HG02642 (cell line): ENCODE measurements around the gene SKAP2.

Source experiments
- ATAC-seq: cut with Tn5 transposase; IDR thresholded peaks from one replicate; pipeline ENCODE4 v1.9.1; 2021; ENCODE audit warnings: mild to moderate bottlenecking; ENCODE audit not compliant: unreplicated experiment, poor library complexity

The SKAP2 gene, protein sequence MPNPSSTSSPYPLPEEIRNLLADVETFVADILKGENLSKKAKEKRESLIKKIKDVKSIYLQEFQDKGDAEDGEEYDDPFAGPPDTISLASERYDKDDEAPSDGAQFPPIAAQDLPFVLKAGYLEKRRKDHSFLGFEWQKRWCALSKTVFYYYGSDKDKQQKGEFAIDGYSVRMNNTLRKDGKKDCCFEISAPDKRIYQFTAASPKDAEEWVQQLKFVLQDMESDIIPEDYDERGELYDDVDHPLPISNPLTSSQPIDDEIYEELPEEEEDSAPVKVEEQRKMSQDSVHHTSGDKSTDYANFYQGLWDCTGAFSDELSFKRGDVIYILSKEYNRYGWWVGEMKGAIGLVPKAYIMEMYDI

DNA sequence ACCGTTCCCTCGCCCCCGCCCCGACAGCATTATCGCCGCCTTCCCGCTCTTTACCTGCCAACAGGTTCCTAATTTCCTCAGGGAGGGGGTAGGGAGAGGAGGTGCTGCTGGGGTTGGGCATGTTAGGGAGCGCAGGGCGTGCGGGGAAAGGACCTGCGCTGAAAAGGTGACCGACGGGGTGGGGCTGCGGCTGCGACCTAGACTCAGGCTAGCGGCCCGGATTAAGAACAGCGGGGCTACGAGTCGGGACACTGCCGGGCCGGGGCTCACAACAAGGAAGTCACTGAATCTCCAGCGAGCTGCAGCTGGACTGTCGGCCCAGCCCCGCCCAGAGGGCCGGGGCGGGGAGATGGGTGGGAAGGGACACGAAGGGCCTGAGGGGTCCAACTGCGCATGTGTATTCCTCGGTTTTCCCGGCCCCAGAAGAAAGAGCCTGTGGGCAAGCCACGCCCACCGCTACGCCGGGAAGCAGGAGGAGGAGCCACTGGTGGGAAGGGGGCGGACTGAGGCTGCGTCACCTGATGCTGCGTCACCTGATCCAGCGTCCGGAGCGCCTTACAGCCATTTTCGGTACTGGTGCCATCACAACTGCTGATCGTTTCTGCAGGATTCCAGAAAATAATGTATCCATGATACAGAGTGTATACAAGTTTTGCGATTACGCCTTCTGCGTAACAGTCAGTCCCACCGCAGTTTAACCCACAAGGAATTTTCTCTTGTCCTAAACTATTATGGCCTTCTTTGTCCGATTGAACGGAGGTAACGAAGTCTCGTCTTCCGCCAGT lies at the start of gene SKAP2:
Gene SKAP2 (minus strand): TSS at position 282 of the 785 bp plus-strand sequence. CDS start 161 bp downstream, at position 121.
- ATAC-seq, result peak; percentile 95

DNA sequence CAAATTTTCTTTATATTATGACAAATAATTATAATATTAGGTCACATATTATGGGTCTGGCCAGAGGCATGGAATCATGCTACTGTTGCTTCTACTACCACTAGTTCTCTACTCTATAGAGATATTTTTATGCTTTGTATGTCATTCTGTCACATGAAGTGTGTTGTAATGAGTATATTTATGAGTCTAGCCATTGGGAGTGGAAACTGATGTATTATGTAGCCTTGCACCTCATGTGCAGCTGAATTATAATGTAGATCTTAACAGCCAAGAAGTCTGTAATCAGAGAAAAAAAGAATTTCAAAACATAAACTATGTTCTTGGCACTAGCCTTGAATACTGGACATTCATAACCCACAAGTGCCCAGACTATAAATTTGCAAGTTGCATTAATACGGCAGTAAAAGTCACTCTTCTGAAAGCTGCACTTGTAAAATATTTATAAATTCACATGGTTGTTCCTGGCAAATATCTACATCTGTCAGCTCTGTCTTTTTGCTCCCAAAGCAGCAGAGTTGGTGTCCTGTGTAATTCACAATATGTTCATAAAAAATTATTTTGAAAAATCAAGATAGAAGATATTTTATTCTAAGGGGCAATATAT lies 48.6 kb upstream of the SKAP2 start:
- ATAC-seq, result no peak

DNA sequence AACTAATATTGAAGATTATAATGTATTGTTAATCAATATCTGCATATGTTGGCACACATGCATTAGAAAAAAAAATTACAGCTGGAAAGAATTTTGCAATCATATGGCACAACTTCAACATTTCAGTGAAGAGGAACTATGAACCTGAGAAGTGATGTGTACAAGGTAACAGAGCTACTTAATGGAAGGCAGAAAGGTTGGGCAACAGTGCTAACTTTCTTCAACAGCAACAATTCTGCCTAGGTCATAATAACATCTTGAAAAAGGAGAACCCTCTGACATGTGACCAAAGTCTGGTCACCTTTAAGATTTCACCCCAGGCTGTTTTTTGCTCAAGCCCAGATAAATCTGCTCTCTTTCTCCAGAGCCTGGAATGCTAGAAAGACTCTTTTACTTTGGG lies 47.9 kb upstream of the SKAP2 start:
- ATAC-seq, result no peak

DNA sequence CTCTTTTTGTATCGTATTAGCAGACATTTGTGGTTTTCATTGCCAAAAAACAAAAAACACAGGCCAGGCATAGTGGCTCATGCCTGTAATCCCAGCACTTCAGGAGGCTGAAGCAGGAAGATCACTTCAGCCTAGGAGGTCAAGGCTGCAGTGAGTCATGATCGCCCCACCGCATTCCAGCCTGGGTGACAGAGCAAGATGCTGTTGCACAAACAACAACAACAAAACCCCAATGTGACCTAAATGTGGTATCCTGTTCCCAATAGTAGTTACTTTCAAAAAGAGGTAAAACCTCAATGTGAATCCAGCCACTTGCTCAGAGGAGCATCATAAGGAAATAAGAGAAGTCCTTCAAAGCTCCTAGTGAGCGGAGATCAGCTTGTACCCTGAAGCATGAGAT lies 45.8 kb upstream of the SKAP2 start:
- ATAC-seq, result no peak

DNA sequence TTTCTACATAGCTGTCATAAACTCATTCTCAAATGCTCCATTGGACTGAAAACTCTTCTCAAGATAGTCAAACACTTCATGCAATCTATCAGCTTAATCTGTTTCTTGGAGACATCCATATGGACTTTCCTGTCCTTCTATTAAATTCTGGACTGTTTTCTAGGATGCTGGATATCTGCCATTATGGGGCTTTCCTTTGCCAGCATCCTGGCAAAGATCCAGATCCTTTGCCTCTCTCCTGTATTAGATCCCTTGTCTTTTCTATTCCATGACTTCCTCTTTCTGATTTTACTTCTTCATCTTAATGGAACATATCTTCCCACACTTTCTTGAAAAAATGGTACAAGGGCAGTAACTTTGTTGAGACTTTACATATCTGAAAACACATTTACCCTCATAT lies 35.9 kb upstream of the SKAP2 start:
- ATAC-seq, result no peak

DNA sequence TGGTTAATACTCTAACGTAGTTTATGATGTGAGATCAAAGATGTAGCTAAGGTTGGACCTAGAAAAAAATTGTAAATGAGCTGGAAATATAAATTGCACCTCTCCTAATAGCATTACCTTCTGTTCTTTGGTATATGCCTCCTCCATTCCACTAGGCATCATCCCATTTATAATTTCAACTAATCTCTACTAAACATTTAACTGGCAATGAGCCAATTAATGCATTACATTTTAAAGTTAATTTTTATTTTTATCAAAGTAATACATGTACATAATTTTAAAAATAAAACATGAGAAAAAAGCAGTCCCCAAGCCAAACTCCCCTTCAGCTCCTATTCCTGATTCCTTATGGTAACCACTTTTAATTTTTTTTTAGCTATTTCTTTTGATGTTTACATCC lies 35.1 kb upstream of the SKAP2 start:
- no peak for ATAC-seq

DNA sequence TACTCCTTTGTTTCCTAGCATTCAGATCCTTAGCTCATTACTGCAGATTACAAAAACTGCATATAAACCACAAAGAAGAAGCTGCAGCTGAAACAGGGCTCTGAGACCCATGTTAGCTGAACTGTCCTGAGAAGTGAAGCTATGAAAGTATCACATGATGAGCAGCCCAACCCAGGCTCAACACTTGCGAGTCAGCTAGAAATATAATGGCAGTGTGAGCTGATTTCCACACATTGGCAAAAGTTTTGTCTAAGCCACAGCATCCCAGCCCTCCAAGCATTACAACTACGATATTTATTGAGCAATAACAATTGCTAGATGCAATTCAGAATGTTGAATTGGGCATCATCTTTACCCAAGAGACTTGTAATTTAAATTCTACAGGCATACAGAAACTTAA lies 34.5 kb upstream of the SKAP2 start:
- no peak for ATAC-seq

DNA sequence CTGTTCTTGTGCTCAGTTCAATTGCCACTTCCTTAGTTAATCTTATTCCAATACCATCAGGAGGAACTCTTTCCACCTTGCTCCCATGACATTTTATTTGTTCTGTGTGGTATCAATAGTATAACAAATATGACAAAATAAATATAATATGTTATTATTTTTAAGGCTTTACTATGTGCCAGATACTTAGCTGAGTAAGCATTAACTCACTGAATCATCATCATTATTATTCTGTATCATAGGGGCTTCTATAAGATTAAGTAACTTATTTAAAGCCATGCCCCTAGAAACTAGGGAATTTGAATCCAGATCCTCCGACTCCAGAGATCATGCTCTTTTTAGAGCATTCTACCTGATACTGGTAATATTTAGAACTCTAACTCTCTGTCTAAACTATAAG lies 33.5 kb upstream of the SKAP2 start:
- ATAC-seq, result no peak

DNA sequence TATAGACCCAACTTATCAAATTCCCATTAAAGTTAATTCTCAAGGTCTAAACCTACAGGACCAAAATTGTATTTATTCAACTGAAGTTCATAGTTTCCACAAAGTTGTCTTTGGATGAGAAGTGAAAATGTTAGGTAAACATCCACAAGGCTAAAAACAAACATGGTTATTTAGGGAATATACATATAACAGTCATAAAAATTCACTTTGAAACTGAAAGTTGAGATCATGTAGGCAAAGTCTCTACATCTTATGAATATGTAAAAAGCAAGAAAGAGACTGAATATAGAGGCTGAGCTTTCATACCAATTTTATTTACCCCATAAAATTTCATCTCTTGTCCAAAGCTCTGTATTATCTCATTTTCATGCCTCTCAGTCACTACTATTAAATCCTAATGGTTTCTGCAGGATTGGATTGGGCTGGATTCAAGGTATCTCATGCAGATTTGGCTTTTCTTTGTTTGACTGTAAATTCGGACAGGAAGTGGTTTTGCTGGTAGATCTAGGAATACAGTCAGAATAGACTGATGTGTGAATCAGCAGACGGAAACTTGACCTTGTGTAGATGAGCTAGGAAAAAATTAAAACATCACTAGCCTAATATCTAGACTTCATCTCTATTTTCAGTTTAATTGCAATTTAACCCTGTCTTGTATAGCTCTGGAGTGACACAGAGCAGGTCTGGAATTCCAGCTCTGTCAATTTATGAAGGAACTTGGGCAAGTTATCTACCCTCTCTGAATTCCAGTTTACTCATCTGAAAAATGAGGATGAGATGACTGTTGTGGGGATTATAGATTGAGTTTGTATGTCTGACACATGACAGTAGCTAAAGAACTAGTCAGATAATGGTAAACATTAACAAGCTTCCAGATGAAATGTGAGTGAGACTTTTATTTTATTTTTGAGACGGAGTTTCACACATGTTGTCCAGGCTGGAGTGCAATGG lies 27.3 kb upstream of the SKAP2 start:
- ATAC-seq, result peak; percentile 43

DNA sequence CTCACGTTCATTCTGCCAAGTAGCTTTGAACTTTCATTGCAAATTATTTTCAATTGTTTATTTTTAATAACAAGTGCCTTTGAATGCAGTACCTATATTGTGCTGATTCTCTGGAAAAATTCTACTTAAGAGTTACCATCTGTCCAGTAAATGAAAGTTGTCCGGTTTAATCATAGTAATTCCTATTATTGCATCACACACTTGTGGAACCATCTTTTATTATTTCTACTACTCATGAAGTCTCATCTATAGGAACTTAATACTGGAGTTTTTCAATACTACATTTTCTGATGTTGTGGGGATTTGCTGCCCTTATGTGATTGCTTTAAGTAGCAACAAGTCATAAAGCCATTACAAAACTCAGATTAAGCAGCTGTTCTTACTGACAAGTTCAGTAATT lies 16.5 kb upstream of the SKAP2 start:
- no peak for ATAC-seq

DNA sequence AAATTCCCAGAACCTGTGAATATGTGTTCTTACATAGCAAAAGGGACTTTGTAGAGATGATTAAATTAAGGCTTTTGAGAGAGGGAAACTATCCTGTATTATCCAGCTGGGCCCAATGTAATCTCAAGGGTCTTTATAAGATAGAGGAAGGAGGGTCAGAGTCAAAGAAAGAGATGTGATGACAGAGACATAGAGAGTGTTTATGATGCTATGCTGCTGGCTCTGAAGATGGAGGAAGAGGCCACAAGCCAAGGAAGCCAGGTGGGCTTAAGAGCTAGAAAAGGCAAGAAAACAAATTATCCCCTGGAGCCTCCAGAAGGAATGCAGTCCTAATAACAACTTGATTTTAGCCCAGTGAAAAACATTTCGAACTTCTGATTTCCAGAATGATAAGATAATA lies 15.3 kb upstream of the SKAP2 start:
- ATAC-seq, result no peak

DNA sequence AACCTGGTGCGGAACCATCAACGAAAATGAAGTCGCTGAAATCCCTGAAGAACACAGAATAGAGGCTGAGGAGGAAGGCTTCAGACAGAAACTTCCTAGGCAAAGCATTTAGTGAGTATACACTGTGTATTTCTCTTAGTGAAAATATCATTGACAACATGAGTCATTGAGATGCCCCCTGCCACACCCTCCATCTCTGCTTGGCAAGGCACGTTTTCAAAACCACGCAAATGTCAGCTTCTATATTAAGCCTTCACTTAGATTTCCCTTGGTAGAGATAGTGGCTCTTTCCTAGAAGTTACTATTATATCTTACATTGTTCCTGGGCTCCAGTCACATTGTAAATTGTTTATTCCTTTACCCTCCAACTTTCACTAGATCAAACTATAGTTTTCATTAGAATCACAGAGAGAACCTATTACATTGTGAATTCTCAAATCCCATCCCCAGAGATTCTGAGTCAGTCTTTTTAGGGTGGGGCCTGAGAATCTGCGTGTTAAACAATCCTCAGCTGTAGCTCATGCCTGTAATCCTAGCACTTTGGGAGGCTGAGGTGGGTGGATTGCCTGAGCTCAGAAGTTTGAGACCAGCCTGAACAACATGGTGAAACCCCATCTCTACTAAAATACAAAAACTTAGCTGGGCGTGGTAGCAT lies 4.6 kb upstream of the SKAP2 start:
- no peak for ATAC-seq

DNA sequence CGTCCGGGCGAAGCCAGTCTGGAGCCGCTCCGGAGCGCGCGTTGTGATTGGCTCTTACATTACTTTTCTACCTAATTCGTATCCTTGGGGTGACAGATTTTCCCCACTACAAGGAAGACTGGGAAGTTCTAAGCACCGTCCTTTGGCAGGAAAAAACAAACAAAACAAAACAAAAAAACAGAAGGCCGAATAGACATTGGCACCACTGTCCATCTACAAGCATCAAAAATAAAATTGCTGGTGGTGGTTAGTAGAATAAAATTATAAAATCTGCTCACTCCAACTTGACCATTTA lies 651 bp upstream of the SKAP2 start:
- ATAC-seq, result peak; percentile 48

DNA sequence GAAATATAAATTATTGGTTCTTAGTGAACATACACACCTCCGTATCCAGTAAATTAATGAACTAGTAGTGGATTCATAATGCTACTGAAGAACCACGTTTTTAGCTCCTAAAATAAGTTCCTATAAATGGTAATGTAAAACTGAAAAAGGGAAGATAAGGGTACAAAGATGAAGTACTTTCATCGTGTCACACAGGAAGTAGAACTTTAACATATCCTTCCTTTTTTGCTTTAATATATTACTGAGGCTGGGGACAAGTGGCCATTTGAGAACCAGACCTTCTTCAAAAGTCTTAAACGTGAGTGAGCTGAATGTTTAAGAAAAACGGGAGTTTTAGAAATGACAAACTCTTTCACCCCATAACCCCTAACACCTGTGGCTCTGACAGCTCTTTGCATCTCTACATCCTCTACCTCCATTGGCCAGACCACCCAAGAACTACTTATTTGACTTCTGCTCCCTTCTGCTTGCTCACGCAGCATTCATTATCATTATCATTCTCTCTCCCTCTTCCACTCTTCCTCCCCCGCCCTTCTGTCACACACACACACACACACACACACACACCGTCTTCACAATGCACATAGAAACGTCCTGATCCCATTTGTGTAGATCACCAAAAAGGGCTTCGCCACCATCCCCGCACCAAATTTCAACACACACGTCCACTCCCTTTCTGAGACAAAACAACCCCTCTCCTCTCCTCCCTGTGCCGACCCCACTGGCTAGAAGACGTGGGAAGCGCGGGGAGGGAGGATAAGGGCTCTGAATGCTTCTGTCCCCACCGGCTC lies 677 bp downstream of the SKAP2 start:
- peak; percentile 16 for ATAC-seq

DNA sequence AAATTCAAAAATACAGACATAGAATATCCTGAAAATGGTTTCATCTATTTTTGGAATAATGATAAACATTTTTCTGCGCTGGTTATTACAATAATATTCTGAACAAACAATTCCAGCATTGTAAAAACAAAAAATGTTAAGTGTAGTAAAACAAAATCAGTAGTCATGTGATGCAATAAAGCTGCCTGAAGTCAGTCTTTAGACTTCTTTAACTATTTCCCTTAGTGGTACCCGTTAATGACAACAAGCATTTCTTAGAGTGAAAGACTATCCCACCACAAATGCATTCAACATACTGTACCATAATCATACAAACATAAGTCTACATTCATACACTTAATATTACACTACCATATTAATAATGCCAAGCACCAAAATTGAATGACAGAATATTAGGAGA lies 1.6 kb downstream of the SKAP2 start:
- no peak for ATAC-seq

DNA sequence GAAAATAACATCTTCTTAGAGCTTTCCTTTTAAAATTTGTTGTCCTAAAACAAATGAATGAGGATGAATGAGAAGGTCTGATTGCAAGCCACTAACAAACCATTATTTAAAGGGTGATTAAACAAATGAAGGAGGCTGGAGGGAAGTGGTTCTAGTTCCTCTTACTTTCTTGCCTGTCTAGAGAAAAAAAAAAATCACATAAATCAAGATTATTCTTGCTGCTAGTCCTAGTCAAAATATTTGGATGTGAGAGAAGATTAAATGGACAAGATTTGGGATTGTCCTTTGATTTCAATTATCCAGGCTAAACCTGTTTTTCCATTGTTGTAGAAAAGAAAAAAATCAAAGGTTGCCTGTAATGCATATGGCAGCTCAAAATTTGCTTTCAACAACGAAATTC lies 3.3 kb downstream of the SKAP2 start:
- no peak for ATAC-seq

DNA sequence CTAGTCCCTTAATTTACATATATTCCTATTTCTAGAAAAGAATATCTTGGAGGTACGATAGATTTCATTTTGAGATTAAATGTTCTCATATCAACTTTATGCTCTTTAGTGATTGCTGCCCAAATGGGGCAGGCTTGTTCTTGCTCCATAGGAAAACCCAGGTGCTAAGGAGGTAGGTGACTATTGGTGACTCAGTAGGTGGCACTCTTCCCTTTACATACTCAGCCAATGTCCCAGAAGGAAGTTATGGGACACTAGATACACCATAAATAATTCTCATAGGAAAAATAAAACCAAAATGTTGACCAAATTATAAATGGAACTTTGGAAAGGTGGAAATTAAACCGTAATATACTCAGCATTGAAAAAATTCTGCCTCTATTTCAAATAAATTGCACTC lies 4.0 kb downstream of the SKAP2 start:
- no peak for ATAC-seq

DNA sequence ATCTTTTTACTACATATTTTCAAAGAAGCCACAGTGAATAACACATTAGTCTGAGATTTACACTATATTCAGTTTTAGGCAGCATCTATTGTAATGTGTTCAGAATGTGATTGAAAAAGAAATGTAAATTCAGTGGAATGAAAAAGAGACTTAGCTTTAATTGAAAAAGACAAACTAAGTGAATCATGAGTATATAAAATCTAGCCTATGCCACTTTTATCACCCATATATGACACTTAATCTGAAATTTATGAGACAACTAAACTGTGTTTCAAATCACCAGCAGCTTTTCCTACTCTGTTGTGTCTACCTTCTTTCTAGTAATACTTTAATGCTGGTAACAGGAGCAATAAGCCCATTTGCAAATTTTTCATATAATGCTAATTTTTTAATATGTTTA lies 4.7 kb downstream of the SKAP2 start:
- ATAC-seq, result no peak

DNA sequence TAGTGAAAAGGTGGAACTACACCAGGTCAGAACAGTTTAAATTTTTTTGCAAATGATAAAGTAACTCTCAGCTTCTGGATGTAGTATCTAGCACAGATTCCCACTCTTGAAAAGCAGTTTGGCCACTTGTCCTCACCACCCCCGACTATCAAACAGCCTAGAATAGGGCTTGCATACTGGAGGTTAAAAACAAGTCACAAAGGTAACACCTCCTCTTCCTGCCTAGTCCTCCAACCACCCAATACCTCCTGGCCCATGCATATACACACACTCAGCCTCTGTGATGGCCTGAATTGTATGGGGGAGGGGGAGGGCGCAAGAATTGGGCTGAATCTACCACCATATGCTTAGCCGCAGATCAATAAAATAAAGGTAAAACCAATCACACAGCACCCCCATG lies 5.7 kb downstream of the SKAP2 start:
- no peak for ATAC-seq
